ENCODE measurements around the gene PLXNB2. TPM values are rescaled to one million over a fixed set of nuclear protein-coding genes. Genes with fewer than 3 reads are reported as not detected.
"Not testable (repeated sequence)": the region's sequence is repeated elsewhere in the genome, so short reads cannot be mapped to it uniquely, and the experiment has no call there.

Gene PLXNB2
- total RNA-seq, 2 experiments from 2014 or later = 6.3 to 8.3 TPM

DNA sequence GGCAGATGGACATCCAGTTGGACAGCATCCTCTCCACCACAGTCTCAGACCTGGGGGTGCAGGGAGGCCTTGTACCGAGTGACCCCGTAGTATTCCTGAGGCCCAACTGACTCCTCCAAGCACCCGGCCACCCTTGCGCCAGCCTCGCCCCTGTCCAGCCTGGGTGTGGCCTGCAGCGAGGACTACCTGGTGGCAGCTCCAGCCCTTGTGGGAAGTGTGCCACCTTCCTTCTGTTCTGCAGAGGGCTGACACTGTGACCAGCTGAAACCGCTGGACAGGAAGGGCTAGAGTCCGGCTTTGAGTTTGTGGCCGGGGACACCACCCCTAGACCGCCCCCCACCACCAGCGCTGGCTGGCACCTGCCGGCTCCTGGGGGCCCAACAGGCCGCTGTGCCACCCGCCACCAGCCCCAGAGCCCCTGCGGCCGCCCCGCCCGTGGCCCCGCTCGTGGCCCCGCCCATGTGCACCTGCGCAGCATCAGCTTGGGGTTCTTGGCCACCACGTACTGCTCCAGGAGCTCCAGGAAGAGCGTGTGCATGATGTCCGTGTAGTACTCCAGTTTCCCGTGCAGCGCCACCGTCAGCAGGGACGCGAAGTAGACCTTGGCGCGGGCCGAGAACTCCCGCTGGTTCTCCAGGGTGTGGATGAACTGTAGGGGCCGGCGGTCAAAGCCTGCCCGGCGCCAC, 27.3 kb downstream of the PLXNB2 start:
- POLR2A ChIA-PET = no interaction called here

DNA sequence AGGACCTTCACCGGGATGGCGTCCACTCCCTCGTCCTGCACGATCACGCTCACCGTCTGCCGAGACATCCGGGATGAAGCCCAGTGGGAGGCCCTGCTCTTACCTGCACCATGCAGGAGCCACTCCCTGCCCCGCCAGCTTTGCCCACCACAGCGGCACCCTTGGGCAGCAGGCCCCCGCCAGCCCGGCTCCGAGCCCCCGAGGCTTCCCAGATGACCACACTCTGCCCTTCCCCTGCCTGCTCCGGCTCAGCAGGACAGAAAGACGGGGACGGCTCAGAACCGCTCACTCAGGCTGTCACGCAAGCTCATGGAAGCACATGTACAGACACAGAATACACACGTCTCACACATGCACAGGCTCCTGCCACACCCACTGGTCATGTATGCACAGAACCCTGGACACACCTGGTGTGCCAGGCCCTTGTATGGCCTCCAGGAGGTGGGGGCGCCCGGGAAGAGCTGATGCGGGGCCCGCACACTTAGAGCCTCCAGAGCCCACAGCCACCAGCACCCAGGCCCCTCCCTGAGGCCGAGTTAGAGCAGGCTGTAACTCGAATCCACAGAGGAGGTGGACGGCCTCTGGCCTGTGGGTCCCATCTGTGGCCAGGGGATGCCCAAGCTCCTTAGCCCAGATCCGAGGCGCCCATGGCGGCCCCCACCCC, 28.4 kb downstream of the PLXNB2 start:
- Mint-ChIP-seq H3K27me3 (no peaks in the 10 kb centered on the region), H3K27ac (no peak overlapping the region), H3K9me3 (no peaks in the 10 kb centered on the region), H3K4me3 (no peak overlapping the region), H3K4me1 (ENCODE audit: low read depth) (no peaks in the 10 kb centered on the region), H3K36me3 (no peaks in the 10 kb centered on the region)
- POLR2A ChIA-PET = no interaction called here
- DNase-seq = no peak
- intact Hi-C loops (cut with micrococcal nuclease) = loop anchor here (1.0 kb wide), 1 partner anchor 29 kb away; no protein-coding TSS in a partner anchor
- CTCF ChIA-PET = no interaction called here

More for the DNA sequence above, 27.3 kb downstream of the PLXNB2 start:
- intact Hi-C loops (cut with micrococcal nuclease) = no loop called here
- H3K4me3 Mint-ChIP-seq = no peak overlapping the region
- no peak for DNase-seq
- no peaks in the 10 kb centered on the region for H3K9me3 Mint-ChIP-seq
- H3K27ac Mint-ChIP-seq = no peak overlapping the region
- CTCF ChIA-PET = interaction anchor here (0.6 kb wide), 1 partner anchor 48 kb away, joined by 3 read pairs; no protein-coding TSS in a partner anchor
- H3K27me3 Mint-ChIP-seq = no peaks in the 10 kb centered on the region
- no peaks in the 10 kb centered on the region for H3K36me3 Mint-ChIP-seq
- H3K4me1 Mint-ChIP-seq (ENCODE audit: low read depth) = no peaks in the 10 kb centered on the region

DNA sequence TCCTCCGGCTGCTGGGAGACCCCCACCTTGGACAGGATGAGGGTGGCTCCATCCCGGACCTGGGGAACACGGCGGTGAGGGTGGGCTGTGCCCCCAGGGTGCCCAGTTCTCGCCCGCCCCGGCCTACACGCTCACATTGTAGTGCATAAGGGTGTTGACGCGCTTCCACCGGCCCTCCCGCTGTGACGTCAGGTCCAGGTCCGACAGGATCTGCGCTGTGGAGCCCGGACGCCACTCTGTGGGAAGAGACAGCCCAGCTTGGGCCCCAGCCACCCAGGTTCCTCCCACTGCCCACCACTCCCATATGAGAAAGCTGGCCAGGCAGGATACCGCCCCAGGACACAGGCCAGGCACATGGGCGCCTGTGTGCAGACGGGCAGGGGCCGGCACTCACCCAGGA, 29.0 kb downstream of the PLXNB2 start:
- intact Hi-C loops (cut with micrococcal nuclease) = loop anchor here (1.0 kb wide), 1 partner anchor 30 kb away; no protein-coding TSS in a partner anchor
- Mint-ChIP-seq H3K27me3 (no peaks in the 10 kb centered on the region), H3K36me3 (no peaks in the 10 kb centered on the region), H3K27ac (no peak overlapping the region), H3K4me3 (no peak overlapping the region), H3K9me3 (no peaks in the 10 kb centered on the region), H3K4me1 (ENCODE audit: low read depth) (no peaks in the 10 kb centered on the region)
- CTCF ChIA-PET = no interaction called here
- POLR2A ChIA-PET = no interaction called here
- DNase-seq = no peak

DNA sequence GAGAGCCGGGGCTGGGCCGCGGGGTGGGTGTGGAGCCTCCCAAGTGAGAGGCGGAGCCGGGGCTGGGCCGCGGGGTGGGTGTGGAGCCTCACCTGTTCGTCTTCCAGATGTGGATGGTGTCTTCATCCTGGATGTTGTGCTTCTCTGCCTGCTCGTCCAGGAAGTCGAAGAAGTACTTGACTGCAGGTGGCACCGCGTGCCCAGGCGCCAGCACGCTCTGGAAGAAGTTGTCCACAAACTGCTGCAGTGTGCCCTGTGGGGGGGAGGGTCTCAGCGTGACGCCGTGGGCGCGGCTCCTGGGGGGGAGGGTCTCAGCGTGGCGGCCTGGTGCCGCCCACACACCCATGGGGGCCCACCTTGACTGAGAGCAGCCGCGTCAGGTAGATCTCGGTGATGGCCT, 29.7 kb downstream of the PLXNB2 start:
- H3K36me3 Mint-ChIP-seq = no peaks in the 10 kb centered on the region
- no peaks in the 10 kb centered on the region for H3K27me3 Mint-ChIP-seq
- ChIA-PET CTCF (interaction anchor here (1.4 to 3.3 kb wide), 2 partner anchors 16 to 51 kb away, joined by 5 to 14 read pairs; no protein-coding TSS in a partner anchor), POLR2A (no interaction called here)
- intact Hi-C loops (cut with micrococcal nuclease) = loop anchor here (1.0 kb wide), 1 partner anchor 31 kb away; no protein-coding TSS in a partner anchor
- H3K4me1 Mint-ChIP-seq (ENCODE audit: low read depth) = no peaks in the 10 kb centered on the region
- H3K9me3 Mint-ChIP-seq = no peaks in the 10 kb centered on the region
- DNase-seq = no peak
- H3K4me3 Mint-ChIP-seq = no peak overlapping the region
- H3K27ac Mint-ChIP-seq = no peak overlapping the region

DNA sequence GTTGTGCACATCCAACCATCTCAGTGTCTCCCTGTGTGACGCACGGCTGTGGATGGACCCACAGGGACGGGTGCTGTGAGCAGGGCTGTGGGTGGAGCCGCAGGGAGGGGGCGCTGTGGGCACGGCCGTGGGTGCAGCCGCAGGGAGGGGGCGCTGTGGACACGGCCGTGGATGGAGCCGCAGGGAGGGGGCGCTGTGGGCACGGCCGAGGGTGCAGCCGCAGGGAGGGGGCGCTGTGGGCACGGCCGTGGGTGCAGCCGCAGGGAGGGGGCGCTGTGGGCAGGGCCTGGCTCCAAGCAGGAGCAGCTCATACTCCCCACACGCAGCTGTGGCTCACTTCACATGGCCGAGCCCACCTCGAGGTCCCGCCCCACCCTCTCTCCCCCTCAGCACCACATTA, 31.3 kb downstream of the PLXNB2 start:
- H3K36me3 Mint-ChIP-seq = no peaks in the 10 kb centered on the region
- intact Hi-C loops (cut with micrococcal nuclease) = loop anchor here (1.0 kb wide), 2 partner anchors 51 to 66 kb away; partner anchors contain the start of gene DENND6B
- DNase-seq = peak; percentile 78

DNA sequence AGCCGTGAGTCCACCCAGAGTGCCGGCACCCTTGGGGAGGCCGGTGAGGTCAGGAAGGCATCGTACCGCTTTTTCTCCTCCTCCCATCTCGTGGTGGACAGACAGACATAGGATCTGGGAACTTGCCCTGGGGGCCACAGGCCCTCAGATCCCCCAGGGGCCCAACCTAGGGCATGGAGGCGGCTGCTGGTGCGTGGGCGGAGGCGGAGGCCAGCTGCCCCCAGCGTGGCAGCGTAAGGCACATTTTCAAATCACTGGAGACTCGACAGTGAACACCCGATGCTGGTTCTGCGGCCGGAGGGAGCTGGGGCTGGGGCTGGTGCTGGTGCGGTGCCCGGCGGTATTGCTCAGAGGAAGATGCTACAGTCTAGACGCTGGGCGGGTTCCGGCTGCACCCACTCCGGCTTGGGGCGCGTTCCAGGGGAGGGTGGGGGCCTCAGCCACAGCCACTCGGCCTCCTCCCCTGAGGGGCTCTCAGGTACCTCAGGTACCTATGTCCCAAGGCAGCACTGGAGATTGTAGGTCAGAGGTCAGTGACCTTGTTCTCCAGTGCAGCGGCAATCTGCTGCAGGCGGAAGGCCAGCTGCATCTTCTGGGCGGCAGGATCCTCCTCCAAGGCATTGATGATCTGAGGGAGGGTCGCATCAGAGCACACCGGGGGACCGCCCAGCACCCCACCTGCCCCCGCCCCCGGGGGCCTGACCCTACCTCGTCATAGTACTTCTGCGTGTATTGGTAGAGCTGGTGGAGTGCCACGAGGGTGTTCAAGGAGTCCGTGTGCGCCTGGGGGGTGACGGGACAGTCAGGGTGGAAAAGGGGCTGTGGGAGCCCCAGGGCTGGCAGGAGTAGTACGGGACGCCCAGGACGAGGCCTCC, 32.0 kb downstream of the PLXNB2 start:
- H3K9me3 Mint-ChIP-seq = no peaks in the 10 kb centered on the region
- POLR2A ChIA-PET = no interaction called here
- no peaks in the 10 kb centered on the region for H3K4me1 Mint-ChIP-seq (ENCODE audit: low read depth)
- no peaks in the 10 kb centered on the region for H3K36me3 Mint-ChIP-seq
- no peaks in the 10 kb centered on the region for H3K27me3 Mint-ChIP-seq
- no peak overlapping the region for H3K27ac Mint-ChIP-seq
- no peak for DNase-seq
- intact Hi-C loops (cut with micrococcal nuclease) = loop anchor here (1.0 kb wide), 2 partner anchors 52 to 67 kb away; partner anchors contain the start of gene DENND6B
- H3K4me3 Mint-ChIP-seq = no peak overlapping the region
- CTCF ChIA-PET = interaction anchor here (1.0 to 3.3 kb wide), 7 partner anchors 12 to 58 kb away, joined by 3 to 14 read pairs (median 4); no protein-coding TSS in a partner anchor

More for the DNA sequence above, 31.3 kb downstream of the PLXNB2 start:
- CTCF ChIA-PET = interaction anchor here (0.6 to 3.3 kb wide), 25 partner anchors 12 to 345 kb away, joined by 3 to 14 read pairs (median 4); partner anchors contain the start of genes HDAC10, PLXNB2 and PPP6R2
- Mint-ChIP-seq H3K27ac (no peak overlapping the region), H3K4me1 (ENCODE audit: low read depth) (no peaks in the 10 kb centered on the region), H3K4me3 (no peak overlapping the region), H3K27me3 (no peaks in the 10 kb centered on the region), H3K9me3 (no peaks in the 10 kb centered on the region)
- POLR2A ChIA-PET = no interaction called here

DNA sequence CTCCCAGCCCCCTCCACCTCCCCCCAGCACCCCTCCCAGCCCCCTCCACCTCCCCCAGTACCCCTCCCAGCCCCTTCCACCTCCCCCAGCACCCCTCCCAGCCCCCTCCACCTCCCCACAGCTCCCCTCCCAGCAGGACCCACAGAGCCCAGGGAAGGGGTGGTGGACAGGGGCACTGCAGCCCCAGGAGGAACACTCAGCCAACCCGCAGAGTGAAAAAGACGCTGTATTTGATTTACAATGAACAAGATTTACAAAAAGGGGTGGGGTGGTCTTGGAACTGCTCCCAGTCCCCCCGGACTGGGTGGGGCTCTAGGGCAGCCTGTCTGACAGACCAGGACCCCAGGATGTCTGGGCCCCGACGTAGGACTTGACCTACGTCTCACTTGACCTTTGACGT, 32.7 kb downstream of the PLXNB2 start:
- ChIA-PET CTCF (interaction anchor here (3.3 kb wide), 1 partner anchor 54 kb away, joined by 14 read pairs; no protein-coding TSS in a partner anchor), POLR2A (no interaction called here)
- Mint-ChIP-seq H3K27ac (no peak overlapping the region), H3K4me3 (no peak overlapping the region), H3K36me3 (no peaks in the 10 kb centered on the region), H3K4me1 (ENCODE audit: low read depth) (no peaks in the 10 kb centered on the region), H3K9me3 (no peaks in the 10 kb centered on the region), H3K27me3 (no peaks in the 10 kb centered on the region)
- intact Hi-C loops (cut with micrococcal nuclease) = loop anchor here (5.0 kb wide), 1 partner anchor 348 kb away; no protein-coding TSS in a partner anchor
- no peak for DNase-seq

DNA sequence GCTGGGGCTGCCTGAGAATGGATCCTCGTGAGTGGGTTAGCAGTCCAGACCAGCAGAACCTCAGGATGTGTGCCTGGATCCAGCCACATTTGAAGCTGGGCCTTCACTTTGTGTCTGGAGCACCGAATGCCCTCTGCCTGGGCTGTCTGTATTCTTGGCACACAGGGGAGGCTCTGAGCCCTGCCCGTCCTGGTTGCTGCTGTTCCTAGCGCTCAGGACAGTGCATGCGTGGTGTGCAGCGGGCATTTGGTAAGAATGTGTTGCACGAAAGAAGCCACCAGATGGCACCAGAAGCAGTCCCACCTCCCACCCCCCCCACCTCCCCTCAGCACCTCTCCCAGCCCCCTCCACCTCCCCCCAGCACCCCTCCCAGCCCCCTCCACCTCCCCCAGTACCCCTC, 33.1 kb downstream of the PLXNB2 start:
- intact Hi-C loops (cut with micrococcal nuclease) = loop anchor here (5.0 kb wide), 1 partner anchor 348 kb away; no protein-coding TSS in a partner anchor
- Mint-ChIP-seq H3K4me3 (no peak overlapping the region), H3K4me1 (ENCODE audit: low read depth) (peaks cover 2% of the 10 kb centered on the region), H3K27ac (no peak overlapping the region), H3K27me3 (no peaks in the 10 kb centered on the region), H3K9me3 (no peaks in the 10 kb centered on the region), H3K36me3 (no peaks in the 10 kb centered on the region)
- ChIA-PET POLR2A (no interaction called here), CTCF (interaction anchor here (1.0 to 1.1 kb wide), 2 partner anchors 346 to 384 kb away, joined by 3 read pairs; no protein-coding TSS in a partner anchor)
- peak; percentile 65 for DNase-seq

DNA sequence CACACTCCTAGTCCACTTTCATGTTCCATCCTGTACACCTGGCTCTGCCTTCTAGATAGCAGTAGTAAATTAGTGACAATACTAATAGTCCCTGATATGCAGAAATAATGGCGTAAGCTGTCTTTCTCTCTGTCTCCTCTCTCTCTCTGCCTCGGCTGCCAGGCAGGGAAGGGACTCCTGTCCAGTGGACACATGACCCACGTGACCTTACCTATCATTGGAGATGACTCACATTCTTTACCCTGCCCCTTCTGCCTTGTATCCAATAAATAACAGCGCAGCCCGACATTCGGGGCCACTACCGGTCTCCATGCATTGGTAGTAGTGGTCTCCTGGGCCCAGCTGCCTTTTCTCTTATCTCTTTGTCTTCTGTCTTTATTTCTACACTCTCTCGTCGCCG, 33.7 kb downstream of the PLXNB2 start:
- intact Hi-C loops (cut with micrococcal nuclease) = loop anchor here (5.0 kb wide), 1 partner anchor 349 kb away; no protein-coding TSS in a partner anchor
- DNase-seq; H3K9me3 Mint-ChIP-seq; H3K27me3 Mint-ChIP-seq; H3K27ac Mint-ChIP-seq; POLR2A ChIA-PET; H3K4me3 Mint-ChIP-seq; H3K36me3 Mint-ChIP-seq; H3K4me1 Mint-ChIP-seq (ENCODE audit: low read depth): not testable (repeated sequence)
- CTCF ChIA-PET = interaction anchor here (1.0 to 2.0 kb wide), 4 partner anchors 23 to 384 kb away, joined by 3 to 13 read pairs (median 4); partner anchors contain the start of gene HDAC10

DNA sequence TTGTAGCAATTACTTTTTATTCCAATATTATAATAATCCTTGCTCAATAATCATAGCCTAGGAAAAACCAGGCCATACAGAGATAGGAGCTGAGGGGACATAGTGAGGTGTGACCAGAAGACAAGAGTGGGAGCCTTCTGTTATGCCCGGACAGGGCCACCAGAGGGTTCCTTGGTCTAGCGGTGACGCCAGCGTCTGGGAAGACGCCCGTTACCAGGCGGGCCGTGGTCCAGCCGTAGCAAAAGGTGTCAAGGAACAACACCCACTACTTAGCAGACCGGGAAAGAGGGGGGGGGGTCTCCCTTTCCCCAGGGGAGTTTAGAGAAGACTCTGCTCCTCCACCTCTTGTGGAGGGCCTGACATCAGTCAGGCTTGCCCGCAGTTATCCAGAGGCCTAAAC, 34.1 kb downstream of the PLXNB2 start:
- H3K27ac Mint-ChIP-seq; POLR2A ChIA-PET; H3K36me3 Mint-ChIP-seq; DNase-seq; H3K27me3 Mint-ChIP-seq; H3K9me3 Mint-ChIP-seq; H3K4me3 Mint-ChIP-seq; H3K4me1 Mint-ChIP-seq (ENCODE audit: low read depth): not testable (repeated sequence)
- intact Hi-C loops (cut with micrococcal nuclease) = loop anchor here (5.0 kb wide), 1 partner anchor 349 kb away; no protein-coding TSS in a partner anchor
- CTCF ChIA-PET = interaction anchor here (1.0 to 2.0 kb wide), 6 partner anchors 22 to 383 kb away, joined by 3 to 13 read pairs (median 6); partner anchors contain the start of genes DENND6B and HDAC10

DNA sequence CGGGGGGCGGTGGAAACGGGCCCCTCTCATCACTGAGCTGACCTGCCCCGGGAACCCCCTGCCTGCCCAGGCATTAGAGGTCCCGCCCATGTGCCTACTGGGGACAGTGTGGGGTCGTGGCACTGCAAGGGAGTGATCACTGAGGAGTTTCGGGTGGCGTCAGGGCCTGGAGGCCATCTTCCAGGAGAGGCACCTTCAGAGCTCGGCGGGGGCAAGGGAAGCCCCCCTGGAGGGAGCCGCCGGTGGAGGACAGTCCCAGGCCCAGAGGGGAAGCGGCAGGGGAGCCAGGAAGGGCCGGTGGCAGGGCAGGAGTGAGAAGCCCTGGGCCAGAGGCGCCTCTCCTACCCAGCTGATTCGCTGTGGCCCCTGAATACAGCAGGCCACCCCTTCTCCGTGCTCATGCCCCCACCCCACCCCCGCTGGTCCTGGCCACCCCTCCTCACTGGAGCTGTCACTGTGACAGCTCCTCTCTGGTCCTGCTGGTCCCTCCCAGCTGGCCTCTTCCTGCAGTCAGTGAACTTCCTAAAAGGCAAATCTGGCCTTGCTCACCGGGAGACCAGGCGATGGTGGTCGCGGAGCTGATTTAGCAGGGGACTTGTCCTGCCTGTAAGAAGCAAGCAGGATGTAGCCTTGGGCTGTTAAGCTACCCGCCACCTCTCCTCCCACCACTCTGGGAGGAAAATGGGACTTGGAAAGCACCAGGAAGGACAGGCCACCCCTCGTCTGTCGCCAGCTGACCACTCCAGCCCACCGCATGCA, 35.2 kb downstream of the PLXNB2 start:
- DNase-seq = no peak
- Mint-ChIP-seq H3K4me1 (ENCODE audit: low read depth) (peaks cover 8% of the 10 kb centered on the region), H3K27me3 (no peaks in the 10 kb centered on the region), H3K36me3 (no peaks in the 10 kb centered on the region), H3K27ac (no peak overlapping the region), H3K4me3 (no peak overlapping the region), H3K9me3 (no peaks in the 10 kb centered on the region)
- POLR2A ChIA-PET = interaction anchor here (1.9 kb wide), 1 partner anchor 21 kb away, joined by 4 read pairs; the partner anchor contains the start of gene HDAC10
- intact Hi-C loops (cut with micrococcal nuclease) = loop anchor here (5.0 kb wide), 1 partner anchor 350 kb away; no protein-coding TSS in a partner anchor
- CTCF ChIA-PET = interaction anchor here (0.9 to 2.0 kb wide), 8 partner anchors 21 to 349 kb away, joined by 3 to 13 read pairs (median 4); partner anchors contain the start of genes DENND6B, HDAC10 and PLXNB2

All from activated CD4-positive, alpha-beta memory T cell treated with anti-CD3 and anti-CD28 coated beads for 36 hours (primary cell).